GM19099 (cell line): ENCODE data around the gene GPS1.

Source experiments
- POLR2A ChIP-seq: IDR thresholded peaks from 3 replicates; pipeline ENCODE4 v1.6.1; 2011; ENCODE audit warnings: low read depth; ENCODE audit not compliant: insufficient read length; ENCODE audit errors: extremely low read depth

GPS1 gene

GRCh38 chr17:82055965-82056728 lies 4.4 kb downstream of the GPS1 start:
- TF ChIP-seq POLR2A: no peak

DNA sequence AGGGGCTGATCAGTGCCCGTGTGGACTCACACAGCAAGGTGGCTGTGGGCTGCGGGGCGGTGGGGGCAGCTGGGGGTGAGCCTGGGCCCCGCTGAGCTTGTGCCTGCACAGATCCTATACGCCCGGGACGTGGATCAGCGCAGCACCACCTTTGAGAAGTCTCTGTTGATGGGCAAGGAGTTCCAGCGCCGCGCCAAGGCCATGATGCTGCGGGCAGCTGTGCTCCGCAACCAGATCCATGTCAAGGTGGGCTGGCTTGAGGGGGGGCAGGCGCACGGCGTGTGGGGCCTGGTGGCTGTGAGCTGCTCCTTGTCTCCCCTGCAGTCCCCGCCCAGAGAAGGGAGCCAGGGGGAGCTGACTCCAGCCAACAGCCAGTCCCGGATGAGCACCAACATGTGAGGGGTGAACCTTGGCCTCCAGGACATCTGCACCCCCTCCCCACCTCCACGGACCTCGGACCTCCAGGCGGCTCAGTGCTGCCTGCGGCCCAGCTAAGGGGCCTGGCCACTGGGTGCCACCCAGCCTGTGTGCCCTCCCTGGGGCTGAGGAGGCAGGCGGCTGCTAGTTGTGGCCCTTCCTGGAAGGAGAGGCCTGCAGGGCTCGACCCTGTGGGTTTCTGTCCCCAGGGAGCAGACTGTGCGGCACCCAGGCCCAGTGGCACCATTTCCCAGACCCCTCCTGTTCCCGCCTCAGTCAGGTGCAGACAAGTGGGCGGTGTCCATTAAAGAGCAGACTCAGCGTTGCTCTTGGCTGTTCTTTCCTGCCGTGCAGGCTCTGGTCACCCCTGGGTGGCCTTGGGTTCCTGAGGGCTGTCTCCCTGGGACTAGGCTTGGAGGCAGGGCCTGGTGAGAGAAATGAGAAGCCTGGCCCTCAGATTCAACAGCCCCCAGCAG lies 5.3 kb downstream of the GPS1 start:
- no peak for TF ChIP-seq POLR2A

DNA sequence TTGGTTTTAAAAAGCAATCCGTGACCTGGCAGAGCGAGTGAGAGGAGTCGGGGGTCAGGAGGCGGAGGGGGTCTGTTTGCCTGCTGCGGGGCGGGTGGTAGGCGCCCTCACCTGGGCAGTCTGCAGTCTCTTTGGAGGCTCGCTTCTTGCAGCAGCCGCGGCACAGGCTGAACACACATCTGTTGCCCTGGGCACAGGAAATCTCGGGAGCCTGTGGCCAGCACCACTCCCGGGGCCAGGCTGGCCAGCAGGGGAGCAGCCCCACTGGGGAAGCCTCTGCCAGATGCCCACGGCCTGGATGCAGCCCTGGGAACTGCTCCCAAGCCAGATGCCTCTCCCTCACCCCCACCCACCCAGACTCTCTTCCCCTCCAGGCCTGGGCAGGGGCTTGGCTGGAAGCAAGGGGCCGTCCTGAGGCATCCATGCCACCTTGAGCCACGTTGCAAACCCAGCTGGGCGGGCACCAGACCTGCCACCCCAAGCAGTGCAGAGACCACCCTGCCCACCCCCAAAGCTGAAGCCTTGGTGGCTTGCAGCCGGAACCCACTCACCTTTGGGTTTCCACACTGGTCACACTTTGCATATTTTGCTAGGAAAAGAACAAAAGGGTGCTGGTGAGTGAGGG lies 6.6 kb downstream of the GPS1 start:
- no peak for TF ChIP-seq POLR2A

DNA sequence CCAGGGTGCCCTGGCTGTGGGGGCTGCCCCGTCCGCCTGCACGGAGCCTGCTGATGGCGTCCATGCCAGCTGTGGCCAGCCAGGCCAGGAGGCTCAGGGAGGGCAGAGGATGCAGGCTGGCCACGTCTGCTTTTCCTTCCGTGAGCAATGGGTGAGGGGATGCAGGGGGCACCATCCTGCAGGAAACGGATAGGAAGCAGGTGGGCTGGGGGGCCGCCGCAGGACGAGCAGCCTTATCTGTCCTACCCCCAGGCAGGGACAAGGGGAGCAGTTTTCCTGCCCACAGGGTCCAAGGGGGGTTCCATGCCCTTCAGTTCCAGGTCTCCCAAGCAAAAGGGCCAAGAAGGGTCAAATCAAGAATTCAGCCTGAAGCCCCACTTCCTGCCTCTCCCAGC lies 7.2 kb downstream of the GPS1 start:
- TF ChIP-seq POLR2A: no peak

- TF ChIP-seq POLR2A: no peak
Observed at GRCh38 chr17:82059272-82060000, 7.7 kb downstream of the GPS1 start.

DNA sequence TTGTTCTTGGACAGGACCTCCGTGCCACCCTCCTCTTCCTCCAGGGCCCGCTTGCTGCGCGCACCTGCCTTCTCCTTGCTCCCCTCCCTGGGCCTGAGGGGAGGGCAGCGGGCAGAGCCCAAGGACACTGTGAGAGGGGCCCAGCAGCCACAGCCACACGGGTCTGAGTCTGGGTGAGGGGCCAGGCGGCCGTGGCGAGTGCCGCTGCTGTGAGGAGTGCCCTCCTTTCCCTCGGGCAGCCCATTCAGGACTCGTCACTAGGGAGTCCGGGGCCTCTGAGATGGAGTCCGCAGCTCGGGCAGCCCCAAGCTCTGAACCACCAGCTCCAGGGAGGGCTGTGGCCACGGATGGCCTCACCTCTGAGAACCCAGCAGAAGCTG lies 8.3 kb downstream of the GPS1 start:
- TF ChIP-seq POLR2A: no peak

- no peak for TF ChIP-seq POLR2A
Observed at GRCh38 chr17:82060614-82061013, 8.9 kb downstream of the GPS1 start.

- TF ChIP-seq POLR2A: no peak
Observed at GRCh38 chr17:82061047-82061925, 9.6 kb downstream of the GPS1 start.

DNA sequence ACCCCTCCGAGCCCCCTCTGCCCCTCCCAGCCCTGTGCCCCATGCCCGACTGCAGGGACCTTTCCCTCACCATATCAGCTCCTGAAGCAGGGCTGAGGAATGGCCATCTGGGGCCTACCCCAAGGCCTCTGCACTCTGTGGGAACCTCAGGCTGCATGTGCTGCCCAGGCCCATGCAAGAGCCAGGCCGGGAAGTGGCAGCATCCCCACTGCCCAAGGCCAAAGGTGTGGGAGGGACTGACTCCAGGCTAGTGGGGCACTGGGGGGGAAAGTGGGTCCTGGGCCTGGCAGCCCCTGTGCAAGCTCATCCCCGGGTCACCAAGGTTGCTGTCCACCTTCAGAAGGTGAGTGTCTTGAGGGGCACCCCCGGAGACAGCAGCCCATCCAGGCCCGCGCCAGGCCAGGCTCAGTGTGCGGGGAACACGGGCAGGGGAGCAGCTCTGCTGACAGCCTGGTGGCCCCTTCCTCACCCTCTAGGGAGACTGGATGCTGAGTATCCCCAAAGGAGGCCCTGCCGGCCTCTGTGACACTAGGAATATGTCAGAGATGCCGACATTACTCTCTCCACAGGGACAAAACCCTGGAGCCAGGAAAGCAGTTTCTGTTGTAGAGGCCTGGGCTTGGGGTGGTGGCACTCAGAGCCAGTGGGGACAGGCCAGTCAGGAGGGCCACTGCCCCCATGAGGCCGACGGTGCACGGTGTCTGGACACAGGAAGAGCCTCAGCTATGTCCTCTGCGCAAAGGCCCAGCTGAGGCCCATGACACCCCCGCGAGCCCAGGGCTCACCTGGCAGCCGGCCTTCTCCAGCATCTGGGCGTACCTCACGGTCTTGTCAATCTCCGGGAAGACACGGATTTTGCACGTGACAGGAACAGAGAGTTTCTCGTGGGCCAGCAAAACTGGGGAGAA lies 10.6 kb downstream of the GPS1 start:
- TF ChIP-seq POLR2A: no peak

- TF ChIP-seq POLR2A: no peak
Observed at GRCh38 chr17:82062984-82063368, 11.3 kb downstream of the GPS1 start.

GRCh38 chr17:82063424-82064415 lies 12.0 kb downstream of the GPS1 start:
- no peak for TF ChIP-seq POLR2A
